ENCODE measurements around the gene SNX30. TPM values are rescaled to one million over a fixed set of nuclear protein-coding genes. Genes with fewer than 3 reads are reported as not detected.

Gene SNX30
- total RNA-seq, 2 experiments from 2014 or later, result 3.8 to 3.9 TPM

- Mint-ChIP-seq H3K9me3 (peaks cover 2% of the 10 kb centered on the region), H3K27ac (no peak overlapping the region), H3K4me1 (ENCODE audit: low read depth) (peaks cover 9% of the 10 kb centered on the region), H3K36me3 (ENCODE audit: low read depth) (no peaks in the 10 kb centered on the region), H3K4me3 (no peak overlapping the region), H3K27me3 (peaks cover 32% of the 10 kb centered on the region)
- DNase-seq (no peak), ATAC-seq (no peak)
- ChIA-PET POLR2A (no interaction called here), CTCF (no interaction called here)
- no peak for TF ChIP-seq CTCF (IDR thresholded peaks at IDR 0.05)
- intact Hi-C loops (cut with micrococcal nuclease), result loop anchor here (5.0 kb wide), 1 partner anchor 59 kb away; no protein-coding TSS in a partner anchor
Measured at GRCh38 chr9:112900901-112901300, 150.3 kb downstream of the SNX30 start.

- ChIA-PET CTCF (interaction anchor here (4.5 kb wide), 1 partner anchor 61 kb away, joined by 89 read pairs; no protein-coding TSS in a partner anchor), POLR2A (no interaction called here)
- intact Hi-C loops (cut with micrococcal nuclease), result no loop called here
- Mint-ChIP-seq H3K4me1 (ENCODE audit: low read depth) (peaks cover 7% of the 10 kb centered on the region), H3K4me3 (no peak overlapping the region), H3K36me3 (ENCODE audit: low read depth) (no peaks in the 10 kb centered on the region), H3K27ac (no peak overlapping the region), H3K9me3 (no peaks in the 10 kb centered on the region), H3K27me3 (peaks cover 17% of the 10 kb centered on the region)
- ATAC-seq (no peak), DNase-seq (no peak)
- no peak for TF ChIP-seq CTCF (IDR thresholded peaks at IDR 0.05)
Measured at GRCh38 chr9:112905084-112905483, 154.5 kb downstream of the SNX30 start.

GRCh38 chr9:112911736-112912135 is 161.2 kb downstream of the SNX30 start:
- Mint-ChIP-seq H3K27ac (no peak overlapping the region), H3K27me3 (peaks cover 7% of the 10 kb centered on the region), H3K4me1 (ENCODE audit: low read depth) (no peaks in the 10 kb centered on the region), H3K4me3 (no peak overlapping the region), H3K9me3 (no peaks in the 10 kb centered on the region), H3K36me3 (ENCODE audit: low read depth) (no peaks in the 10 kb centered on the region)
- ATAC-seq (no peak), DNase-seq (no peak)
- intact Hi-C loops (cut with micrococcal nuclease), result no loop called here
- ChIA-PET POLR2A (no interaction called here), CTCF (interaction anchor here (0.8 kb wide), 1 partner anchor 9 kb away, joined by 5 read pairs; no protein-coding TSS in a partner anchor)
- no peak for TF ChIP-seq CTCF (IDR thresholded peaks at IDR 0.05)

- intact Hi-C loops (cut with micrococcal nuclease), result no loop called here
- Mint-ChIP-seq H3K4me3 (no peak overlapping the region), H3K27ac (no peak overlapping the region), H3K27me3 (peaks cover 7% of the 10 kb centered on the region), H3K4me1 (ENCODE audit: low read depth) (no peaks in the 10 kb centered on the region), H3K36me3 (ENCODE audit: low read depth) (no peaks in the 10 kb centered on the region), H3K9me3 (no peaks in the 10 kb centered on the region)
- ChIA-PET CTCF (interaction anchor here (0.9 kb wide), 1 partner anchor 9 kb away, joined by 5 read pairs; no protein-coding TSS in a partner anchor), POLR2A (no interaction called here)
- TF ChIP-seq CTCF (IDR thresholded peaks at IDR 0.05), result no peak
- no peak for DNase-seq
- no peak for ATAC-seq
Measured at GRCh38 chr9:112912636-112913035, 162.1 kb downstream of the SNX30 start.

GRCh38 chr9:112913326-112913725 is 162.8 kb downstream of the SNX30 start:
- CTCF ChIA-PET, result interaction anchor here (0.8 to 1.8 kb wide), 4 partner anchors 10 to 75 kb away, joined by 3 to 8 read pairs (median 6); no protein-coding TSS in a partner anchor
- ATAC-seq (no peak), DNase-seq (no peak)
- Mint-ChIP-seq H3K4me3 (no peak overlapping the region), H3K9me3 (no peaks in the 10 kb centered on the region), H3K36me3 (ENCODE audit: low read depth) (no peaks in the 10 kb centered on the region), H3K4me1 (ENCODE audit: low read depth) (no peaks in the 10 kb centered on the region), H3K27me3 (peaks cover 5% of the 10 kb centered on the region), H3K27ac (no peak overlapping the region)
- POLR2A ChIA-PET, result no interaction called here
- TF ChIP-seq CTCF (IDR thresholded peaks at IDR 0.05), result no peak
- intact Hi-C loops (cut with micrococcal nuclease), result no loop called here

Data from activated CD8-positive, alpha-beta T cell treated with anti-CD3 and anti-CD28 coated beads for 36 hours (primary cell).